Stomach (tissue), 9 donors: ENCODE data around the gene CXXC1. TPM values are rescaled to one million over a fixed set of nuclear protein-coding genes. Genes with fewer than 3 reads are reported as not detected.

ENCODE experiments used
- DNase-seq, 2 donors: peaks; one replicate each; pipeline versions ENCODE4 v3.0.0 to v3.0.0-alpha.2; 2013 to 2019
- H3K27ac ChIP-seq, 5 donors: fragments of 200-600 bp in 4 of 5; sonication (generic) in 4 of 5; one replicate each; pipeline ENCODE4 v1.5.1; 2013 to 2019; ENCODE audit warnings: mild to moderate bottlenecking in 1 of 5, moderate library complexity in 1 of 5
- H3K27me3 ChIP-seq, 3 donors: fragments of 200-600 bp; sonication (generic); one replicate each; pipeline ENCODE4 v1.5.1; 2017 to 2019; ENCODE audit warnings: mixed run types in 1 of 3
- H3K36me3 ChIP-seq, 4 donors: fragments of 200-600 bp; sonication (generic); 1 replicate in 3 of 4; 2 replicates in 1 of 4; pipeline ENCODE4 v1.5.1; 2016 to 2019
- H3K4me1 ChIP-seq, 4 donors: fragments of 200-600 bp; sonication (generic); one replicate each; pipeline ENCODE4 v1.5.1; 2016 to 2019
- H3K4me3 ChIP-seq, 4 donors: fragments of 200-600 bp; sonication (generic) in 3 of 4; one replicate each; pipeline ENCODE4 v1.5.1; 2016 to 2019; ENCODE audit warnings: mild to moderate bottlenecking in 1 of 4
- H3K9me3 ChIP-seq, 4 donors: fragments of 200-600 bp; sonication (generic); one replicate each; pipeline ENCODE4 v1.5.1; 2016 to 2019
- EP300 ChIP-seq: sonication (generic); formaldehyde crosslinking; IDR thresholded peaks from one replicate; pipeline ENCODE4 v1.6.1; 2017; ENCODE audit warnings: antibody characterized with exemption
- POLR2A ChIP-seq, 4 donors: fragments of 450-650 bp; IDR thresholded peaks; one replicate each; pipeline ENCODE4 v1.6.1; 2016; ENCODE audit warnings: antibody characterized with exemption in 4 of 4, control low read depth in 2 of 4, mild to moderate bottlenecking in 1 of 4, moderate library complexity in 1 of 4
- POLR2AphosphoS5 ChIP-seq, 3 donors: sonication (generic); formaldehyde crosslinking; IDR thresholded peaks; one replicate each; pipeline ENCODE4 v1.6.1; 2016; ENCODE audit warnings: antibody characterized with exemption in 3 of 3
- WGBS, 5 donors: extraction: QIAGEN DNeasy Blood & Tissue Kit in 3 of 5; methylation state at CpG; one replicate each; pipeline versions ENCODE4 v1.1.5 to v1.1.7; 2013 to 2018; 5-methylcytosine and 5-hydroxymethylcytosine counted together
- intact Hi-C: fragments of 100-400 bp; cut with DNase I; formaldehyde crosslinking; loops from one replicate; pipeline ENCODE4 v1.15.1; 2023; ENCODE audit warnings: low total_unique reads
- polyA plus RNA-seq, 3 donors: library from polyadenylated mRNA; stranded (reverse); fragments of 200-250 nt; gene quantifications; one replicate each; pipeline ENCODE4 v1.2.3, GENCODE V29; 2013
- total RNA-seq, 5 donors: library from RNA; depleted of rRNA; stranded (reverse); fragments of >200 nt; gene quantifications; one replicate each; pipeline versions ENCODE4 v1.1.0 to v1.2.3, GENCODE V29; 2014 to 2016
- TF ChIP-seq, protein P1 (sequence below), 7 experiments: fragments of 450-650 bp in 4 of 7; fragments of 200-600 bp in 3 of 7; sonication (generic) in 3 of 7; IDR thresholded peaks; one replicate each; pipeline ENCODE4 v1.5.1; 2016 to 2019; ENCODE audit warnings: antibody characterized with exemption in 7 of 7, control low read depth in 2 of 7, mild to moderate bottlenecking in 1 of 7
- donor health status: healthy with polysubstance abuse.
- donor health status: Bipolar disorder and iron deficiency.
- donor health status: healthy.

Gene CXXC1
- total and polyA plus RNA-seq, 8 donors: 31.9 to 195 (median 72.8) TPM

DNA sequence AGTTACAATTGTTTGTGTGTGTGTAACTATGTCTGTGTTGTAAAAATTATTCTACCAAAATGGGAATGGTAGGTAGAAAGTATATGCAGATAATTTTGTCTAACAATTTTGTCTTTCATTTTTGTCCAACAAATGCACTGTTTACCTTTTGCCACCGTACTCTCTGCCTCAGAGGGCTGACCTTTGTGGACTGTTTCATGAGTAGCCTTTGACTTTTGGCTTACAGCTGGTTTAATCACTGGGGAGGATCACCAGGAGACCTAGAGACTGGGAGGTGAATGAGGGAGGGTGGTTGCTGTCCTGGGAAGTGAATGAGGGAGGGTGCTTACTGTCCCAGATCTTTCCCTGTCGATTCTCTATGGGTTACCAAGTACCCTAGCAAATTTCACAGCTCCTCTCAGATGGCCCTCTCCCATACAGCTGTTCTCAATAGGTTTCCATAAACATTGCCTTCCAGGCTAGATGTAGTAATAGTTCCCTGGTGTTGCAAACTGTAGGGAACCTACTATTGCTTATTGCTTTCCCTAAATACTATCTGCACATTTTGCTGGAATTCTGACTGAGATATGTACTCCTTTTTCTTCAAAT lies 26.5 kb upstream of the CXXC1 start:
- H3K9me3 ChIP-seq: no peaks in the 10 kb centered on the region
- no peak for DNase-seq
- H3K4me3 ChIP-seq: no peak overlapping the region
- 23 to 44% (median 34%) methylated on average over 2 of the region's 2 CpGs for WGBS, 5 donors
- no peaks in the 10 kb centered on the region for H3K27me3 ChIP-seq
- no peaks in the 10 kb centered on the region for H3K36me3 ChIP-seq
- TF ChIP-seq, protein P1, sequence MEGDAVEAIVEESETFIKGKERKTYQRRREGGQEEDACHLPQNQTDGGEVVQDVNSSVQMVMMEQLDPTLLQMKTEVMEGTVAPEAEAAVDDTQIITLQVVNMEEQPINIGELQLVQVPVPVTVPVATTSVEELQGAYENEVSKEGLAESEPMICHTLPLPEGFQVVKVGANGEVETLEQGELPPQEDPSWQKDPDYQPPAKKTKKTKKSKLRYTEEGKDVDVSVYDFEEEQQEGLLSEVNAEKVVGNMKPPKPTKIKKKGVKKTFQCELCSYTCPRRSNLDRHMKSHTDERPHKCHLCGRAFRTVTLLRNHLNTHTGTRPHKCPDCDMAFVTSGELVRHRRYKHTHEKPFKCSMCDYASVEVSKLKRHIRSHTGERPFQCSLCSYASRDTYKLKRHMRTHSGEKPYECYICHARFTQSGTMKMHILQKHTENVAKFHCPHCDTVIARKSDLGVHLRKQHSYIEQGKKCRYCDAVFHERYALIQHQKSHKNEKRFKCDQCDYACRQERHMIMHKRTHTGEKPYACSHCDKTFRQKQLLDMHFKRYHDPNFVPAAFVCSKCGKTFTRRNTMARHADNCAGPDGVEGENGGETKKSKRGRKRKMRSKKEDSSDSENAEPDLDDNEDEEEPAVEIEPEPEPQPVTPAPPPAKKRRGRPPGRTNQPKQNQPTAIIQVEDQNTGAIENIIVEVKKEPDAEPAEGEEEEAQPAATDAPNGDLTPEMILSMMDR (IDR thresholded peaks at IDR 0.05): no peak
- TF ChIP-seq POLR2AphosphoS5 (IDR thresholded peaks at IDR 0.05) (no peak), POLR2A (IDR thresholded peaks at IDR 0.05) (no peak), EP300 (no peak)
- intact Hi-C loops: no loop called here
- no peak overlapping the region for H3K27ac ChIP-seq
- no peaks in the 10 kb centered on the region for H3K4me1 ChIP-seq

DNA sequence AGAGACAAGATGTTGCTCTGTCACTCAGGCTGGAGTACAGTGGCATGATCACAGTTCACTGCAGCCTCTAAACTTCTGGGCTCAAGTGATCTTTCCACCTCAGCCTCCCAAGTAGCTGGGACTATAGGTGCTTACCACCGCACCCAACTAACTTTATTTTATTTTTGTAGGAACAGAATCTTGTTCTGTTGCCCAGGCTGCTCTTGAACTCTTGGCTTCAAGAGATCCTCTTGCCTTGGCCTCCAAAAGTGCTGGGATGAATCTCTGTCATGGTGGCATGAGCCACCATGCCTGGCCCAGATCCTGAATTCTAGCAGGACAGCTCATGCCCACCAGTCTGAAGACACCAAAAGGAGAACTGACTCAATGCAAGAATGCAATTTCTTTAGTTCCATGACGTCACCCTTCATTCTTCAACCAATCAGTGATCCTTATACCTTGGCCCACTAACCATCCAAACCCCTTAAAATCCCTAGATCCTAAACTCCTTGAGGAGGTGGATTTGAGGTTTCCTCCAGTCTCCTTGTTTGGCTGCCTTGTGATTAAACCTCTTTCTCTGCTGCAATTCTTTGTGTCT lies 25.6 kb upstream of the CXXC1 start:
- TF ChIP-seq POLR2AphosphoS5 (IDR thresholded peaks at IDR 0.05): no peak
- TF ChIP-seq POLR2A (IDR thresholded peaks at IDR 0.05): no peak
- TF ChIP-seq, protein P1 (IDR thresholded peaks at IDR 0.05): no peak
- no peak for TF ChIP-seq EP300
- no peaks in the 10 kb centered on the region for H3K27me3 ChIP-seq
- H3K36me3 ChIP-seq: no peaks in the 10 kb centered on the region
- H3K4me3 ChIP-seq: no peak overlapping the region
- DNase-seq: no peak
- intact Hi-C loops: no loop called here
- H3K27ac ChIP-seq: peak overlapping the region in 2 of 5 donors; percentile 33 to 34
- WGBS, 5 donors: 76 to 91% (median 84%) methylated on average over 2 of the region's 2 CpGs
- no peaks in the 10 kb centered on the region for H3K9me3 ChIP-seq
- H3K4me1 ChIP-seq: peaks cover 1 to 7% (median 6%) of the 10 kb centered on the region in 4 donors

DNA sequence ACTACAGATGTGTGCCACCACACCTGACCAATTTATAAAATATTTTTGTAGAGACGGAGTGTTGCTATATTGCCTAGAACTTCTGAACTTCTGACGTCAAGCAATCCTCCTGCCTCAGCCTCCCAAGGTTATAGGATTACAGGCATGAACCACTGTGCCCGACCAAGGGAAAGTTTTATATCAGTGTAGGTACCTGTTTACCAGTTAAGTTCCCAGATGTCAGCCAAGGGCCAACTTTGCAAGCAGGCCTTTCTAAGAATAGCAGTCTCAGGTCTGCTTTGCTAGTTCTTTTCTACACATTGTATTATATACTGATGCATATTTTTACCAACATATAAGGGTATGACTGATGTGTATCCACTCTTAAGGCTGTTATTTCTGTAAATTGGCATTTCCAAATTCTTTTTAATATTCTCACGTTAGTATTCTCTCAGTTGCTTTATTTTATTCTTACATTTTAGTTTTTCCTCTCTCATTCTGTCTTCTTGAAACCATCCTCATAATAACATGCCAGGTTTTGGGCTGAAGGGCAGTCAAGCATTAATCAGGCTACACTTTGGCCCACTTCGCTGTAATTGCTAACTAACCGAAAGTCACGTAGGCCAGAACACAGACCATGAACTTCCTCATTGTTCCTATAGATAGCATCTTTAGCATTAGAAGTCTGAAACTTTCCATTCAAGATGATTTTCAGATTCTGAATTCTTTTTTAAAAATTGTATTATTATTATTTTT lies 25.0 kb upstream of the CXXC1 start:
- no peaks in the 10 kb centered on the region for H3K9me3 ChIP-seq
- peaks cover 6 to 13% (median 12%) of the 10 kb centered on the region in 4 donors for H3K4me1 ChIP-seq
- no peaks in the 10 kb centered on the region for H3K36me3 ChIP-seq
- TF ChIP-seq, protein P1 (IDR thresholded peaks at IDR 0.05): no peak
- TF ChIP-seq EP300: no peak
- no peak for TF ChIP-seq POLR2AphosphoS5 (IDR thresholded peaks at IDR 0.05)
- TF ChIP-seq POLR2A (IDR thresholded peaks at IDR 0.05): no peak
- no peak overlapping the region for H3K4me3 ChIP-seq
- peak overlapping the region in 2 of 5 donors; percentile 33 to 34 for H3K27ac ChIP-seq
- no peak for DNase-seq
- no peaks in the 10 kb centered on the region for H3K27me3 ChIP-seq
- 71 to 81% (median 78%) methylated on average over 7 of the region's 7 CpGs for WGBS, 5 donors
- intact Hi-C loops: no loop called here

DNA sequence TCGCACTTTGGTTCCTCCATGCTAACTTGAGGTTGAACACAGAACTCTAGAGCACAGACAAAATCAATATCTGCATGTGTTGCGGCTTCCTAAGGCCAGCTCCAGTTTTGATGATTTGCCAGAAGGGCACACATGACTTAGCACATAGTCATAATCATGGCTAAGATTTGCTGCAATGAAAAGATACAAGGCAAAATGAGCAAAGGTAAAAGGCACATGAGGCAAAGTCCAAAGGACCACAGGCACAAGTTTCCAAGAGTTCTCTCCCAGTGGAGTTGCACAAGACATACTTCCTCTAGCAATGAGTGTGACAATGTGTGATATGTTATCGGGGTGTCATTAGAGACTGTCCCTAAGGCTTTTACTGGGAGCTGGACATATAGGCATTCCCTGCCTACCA lies 24.2 kb upstream of the CXXC1 start:
- no peak for TF ChIP-seq POLR2AphosphoS5 (IDR thresholded peaks at IDR 0.05)
- no peak for TF ChIP-seq EP300
- no peak for TF ChIP-seq POLR2A (IDR thresholded peaks at IDR 0.05)
- TF ChIP-seq, protein P1 (IDR thresholded peaks at IDR 0.05): no peak
- no peak overlapping the region for H3K27ac ChIP-seq
- no peaks in the 10 kb centered on the region for H3K9me3 ChIP-seq
- DNase-seq: no peak
- peaks cover 6 to 21% (median 20%) of the 10 kb centered on the region in 4 donors for H3K4me1 ChIP-seq
- H3K36me3 ChIP-seq: no peaks in the 10 kb centered on the region
- WGBS, 5 donors: 78 to 91% (median 87%) methylated on average over 3 of the region's 3 CpGs
- no peaks in the 10 kb centered on the region for H3K27me3 ChIP-seq
- intact Hi-C loops: no loop called here
- no peak overlapping the region for H3K4me3 ChIP-seq
